Measurements from ENCODE around the gene UNC93B1. TPM values are rescaled to one million over a fixed set of nuclear protein-coding genes. Genes with fewer than 3 reads are reported as not detected.

The UNC93B1 gene
- total and polyA plus RNA-seq, 2 of the 8 experiments (the other 6 are each of a cell fraction or from before 2014, with no cell fraction given) = 18.9 to 34.3 TPM

GRCh38 chr11:68043029-68043348 lies 39.1 kb upstream of the UNC93B1 start:
- no peaks in the 10 kb centered on the region for H3K79me1 ChIP-seq (ENCODE audit: low read depth, low read length)
- peaks cover 0 to 6% of the 10 kb centered on the region in 2 experiments for H4K20me1 ChIP-seq (replicated peaks in 1 of 2; ENCODE audit: control insufficient read depth in 1 of 2, insufficient read depth in 2 of 2, low read length in 2 of 2)
- DNase-seq (ENCODE audit: low read depth in 1 of 2, low spot score in 2 of 2) = no peak
- no peaks in the 10 kb centered on the region for H3K27me3 ChIP-seq (replicated peaks in 1 of 4; ENCODE audit: control insufficient read depth in 3 of 4, extremely low read depth in 1 of 4, insufficient read depth in 3 of 4, low read length in 3 of 4)
- no peak overlapping the region for H3K18ac ChIP-seq (ENCODE audit: extremely low read depth, low read length)
- no peaks in the 10 kb centered on the region for H3K36me3 ChIP-seq (ENCODE audit: control insufficient read depth in 2 of 4, insufficient read depth in 4 of 4, low read length in 3 of 4)
- H4K91ac ChIP-seq (replicated peaks; ENCODE audit: insufficient read length, low read length) = no peak overlapping the region
- WGBS, 2 experiments (ENCODE audit: extremely low coverage in 1 of 2, insufficient coverage in 1 of 2, insufficient read length in 1 of 2, insufficient replicate concordance in 2 of 2, low coverage in 1 of 2, low lambda C conversion rate in 2 of 2, missing lambda C conversion rate in 1 of 2) = 80% methylated on average over 8 of the region's 8 CpGs; no CpG with 5 or more reads in 1 of the 2 experiments
- H3K4me2 ChIP-seq (ENCODE audit: insufficient read depth in 1 of 2, low read depth in 2 of 2, low read length in 2 of 2) = no peak overlapping the region
- H2AFZ ChIP-seq (ENCODE audit: low read length) = no peak overlapping the region
- no peak for FAIRE-seq
- H3K9me3 ChIP-seq (ENCODE audit: insufficient read depth in 2 of 2, low read depth in 1 of 2, low read length in 1 of 2) = no peaks in the 10 kb centered on the region
- H4K5ac ChIP-seq (ENCODE audit: insufficient read length, low read depth, low read length) = no peak overlapping the region
- no peak overlapping the region for H4K8ac ChIP-seq (ENCODE audit: extremely low read depth, insufficient read depth, low read length)
- H3K4me1 ChIP-seq (replicated peaks in 1 of 4; ENCODE audit: control insufficient read depth in 3 of 4, insufficient read depth in 4 of 4, low read length in 3 of 4) = peaks cover 4 to 25% (median 18%) of the 10 kb centered on the region in 4 experiments
- no peaks in the 10 kb centered on the region for H3K79me2 ChIP-seq (ENCODE audit: control insufficient read depth in 1 of 2, insufficient read depth in 2 of 2, low read length in 2 of 2)
- no peak overlapping the region for H2BK120ac ChIP-seq (replicated peaks; ENCODE audit: low read depth, low read length)
- H3K23ac ChIP-seq (ENCODE audit: insufficient read length) = no peak overlapping the region
- H3K14ac ChIP-seq (ENCODE audit: insufficient read length) = no peak overlapping the region
- no peak overlapping the region for H2BK20ac ChIP-seq (ENCODE audit: low read length)
- no peak overlapping the region for H3K56ac ChIP-seq (replicated peaks; ENCODE audit: insufficient read length, low read depth, low read length)
- H2BK5ac ChIP-seq (ENCODE audit: low read depth, low read length) = no peak overlapping the region
- no peak overlapping the region for H3K27ac ChIP-seq (ENCODE audit: low read depth, low read length)
- CTCF ChIA-PET (ENCODE audit: partially characterized antibody) = interaction anchor here (0.9 to 2.7 kb wide), 7 partner anchors 9 to 165 kb away, joined by 3 to 18 read pairs (median 5); partner anchors contain the start of gene NDUFS8
- H2BK15ac ChIP-seq (ENCODE audit: low read length) = no peak overlapping the region
- H3K23me2 ChIP-seq (ENCODE audit: low read depth, low read length) = no peaks in the 10 kb centered on the region; the same call in 1 of the 2 replicates
- no peak overlapping the region for H3K9ac ChIP-seq (replicated peaks in 1 of 4; ENCODE audit: extremely low read depth in 1 of 4, low read depth in 3 of 4, low read length in 3 of 4)
- no peak overlapping the region for H3K4me3 ChIP-seq (ENCODE audit: extremely low read depth in 1 of 4, insufficient read depth in 2 of 4, low read depth in 3 of 4, low read length in 4 of 4)
- no peak overlapping the region for H3K4ac ChIP-seq (replicated peaks; ENCODE audit: insufficient read length, low read depth, low read length)
- POLR2A ChIA-PET (ENCODE audit: partially characterized antibody) = interaction anchor here (0.8 to 16.6 kb wide), 7 partner anchors 10 to 82 kb away, joined by 3 to 183 read pairs (median 3); partner anchors contain the start of genes CHKA and NDUFS8
- no peak overlapping the region for H2BK12ac ChIP-seq (ENCODE audit: low read depth, low read length)
- H2AK5ac ChIP-seq (ENCODE audit: low read depth, low read length) = no peak overlapping the region
- TF ChIP-seq SIN3A (conservative IDR thresholded peaks at IDR 0.05 in 1 of 2, IDR thresholded peaks at IDR 0.05 in 1 of 2; ENCODE audit: low read depth in 1 of 2, low read length in 2 of 2) = no peak
- no peak for TF ChIP-seq RXRA (IDR thresholded peaks at IDR 0.05; ENCODE audit: insufficient read depth, low read depth, low read length)
- TF ChIP-seq SP1 (IDR thresholded peaks at IDR 0.05; ENCODE audit: low read depth, low read length) = no peak
- TF ChIP-seq CHD2 (IDR thresholded peaks at IDR 0.05; ENCODE audit: low read length) = no peak
- TF ChIP-seq TEAD4 (IDR thresholded peaks at IDR 0.05; ENCODE audit: low read depth, low read length) = no peak
- TF ChIP-seq RFX5 (IDR thresholded peaks at IDR 0.05; ENCODE audit: borderline replicate concordance, low read depth, low read length) = no peak
- no peak for TF ChIP-seq KDM1A (IDR thresholded peaks at IDR 0.05; ENCODE audit: borderline replicate concordance, low read length)
- no peak for TF ChIP-seq CBX8 (IDR thresholded peaks at IDR 0.05; ENCODE audit: borderline replicate concordance, low read depth, low read length)
- no peak for TF ChIP-seq EP300 (IDR thresholded peaks at IDR 0.05; ENCODE audit: borderline replicate concordance in 1 of 2, low read depth in 2 of 2, low read length in 2 of 2)
- no peak for TF ChIP-seq BCL11A (IDR thresholded peaks at IDR 0.05; ENCODE audit: low read depth in 2 of 2, low read length in 2 of 2)
- TF ChIP-seq CEBPB (IDR thresholded peaks at IDR 0.05; ENCODE audit: low read depth, low read length) = no peak
- TF ChIP-seq MAFK (IDR thresholded peaks at IDR 0.05; ENCODE audit: low read depth, low read length) = no peak
- no peak for TF ChIP-seq SUZ12 (IDR thresholded peaks at IDR 0.05; ENCODE audit: low read length)
- TF ChIP-seq ASH2L (IDR thresholded peaks at IDR 0.05; ENCODE audit: low read length) = no peak
- no peak for TF ChIP-seq SAP30 (IDR thresholded peaks at IDR 0.05; ENCODE audit: insufficient read depth, insufficient replicate concordance, low read length)

Measured in H1 (cell line).